ENCODE results near the gene PAPPA. TPM values are rescaled to one million over a fixed set of nuclear protein-coding genes. Genes with fewer than 3 reads are reported as not detected.

The PAPPA gene
- total RNA-seq, 1 donor from 2014 or later: 2.9 TPM

GRCh38 chr9:116383936-116384335, 230.3 kb downstream of the PAPPA start:
- Mint-ChIP-seq H3K36me3 (no peaks in the 10 kb centered on the region), H3K4me3 (no peak overlapping the region), H3K27me3 (ENCODE audit: low read depth) (no peaks in the 10 kb centered on the region), H3K27ac (no peak overlapping the region), H3K4me1 (peaks cover 3% of the 10 kb centered on the region), H3K9me3 (no peaks in the 10 kb centered on the region)
- TF ChIP-seq, protein P1, sequence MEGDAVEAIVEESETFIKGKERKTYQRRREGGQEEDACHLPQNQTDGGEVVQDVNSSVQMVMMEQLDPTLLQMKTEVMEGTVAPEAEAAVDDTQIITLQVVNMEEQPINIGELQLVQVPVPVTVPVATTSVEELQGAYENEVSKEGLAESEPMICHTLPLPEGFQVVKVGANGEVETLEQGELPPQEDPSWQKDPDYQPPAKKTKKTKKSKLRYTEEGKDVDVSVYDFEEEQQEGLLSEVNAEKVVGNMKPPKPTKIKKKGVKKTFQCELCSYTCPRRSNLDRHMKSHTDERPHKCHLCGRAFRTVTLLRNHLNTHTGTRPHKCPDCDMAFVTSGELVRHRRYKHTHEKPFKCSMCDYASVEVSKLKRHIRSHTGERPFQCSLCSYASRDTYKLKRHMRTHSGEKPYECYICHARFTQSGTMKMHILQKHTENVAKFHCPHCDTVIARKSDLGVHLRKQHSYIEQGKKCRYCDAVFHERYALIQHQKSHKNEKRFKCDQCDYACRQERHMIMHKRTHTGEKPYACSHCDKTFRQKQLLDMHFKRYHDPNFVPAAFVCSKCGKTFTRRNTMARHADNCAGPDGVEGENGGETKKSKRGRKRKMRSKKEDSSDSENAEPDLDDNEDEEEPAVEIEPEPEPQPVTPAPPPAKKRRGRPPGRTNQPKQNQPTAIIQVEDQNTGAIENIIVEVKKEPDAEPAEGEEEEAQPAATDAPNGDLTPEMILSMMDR (IDR thresholded peaks at IDR 0.05; ENCODE audit: unreplicated experiment): no peak
- DNase-seq (ENCODE audit: low spot score in 2 of 2, unreplicated experiment in 2 of 2): no peak

DNA sequence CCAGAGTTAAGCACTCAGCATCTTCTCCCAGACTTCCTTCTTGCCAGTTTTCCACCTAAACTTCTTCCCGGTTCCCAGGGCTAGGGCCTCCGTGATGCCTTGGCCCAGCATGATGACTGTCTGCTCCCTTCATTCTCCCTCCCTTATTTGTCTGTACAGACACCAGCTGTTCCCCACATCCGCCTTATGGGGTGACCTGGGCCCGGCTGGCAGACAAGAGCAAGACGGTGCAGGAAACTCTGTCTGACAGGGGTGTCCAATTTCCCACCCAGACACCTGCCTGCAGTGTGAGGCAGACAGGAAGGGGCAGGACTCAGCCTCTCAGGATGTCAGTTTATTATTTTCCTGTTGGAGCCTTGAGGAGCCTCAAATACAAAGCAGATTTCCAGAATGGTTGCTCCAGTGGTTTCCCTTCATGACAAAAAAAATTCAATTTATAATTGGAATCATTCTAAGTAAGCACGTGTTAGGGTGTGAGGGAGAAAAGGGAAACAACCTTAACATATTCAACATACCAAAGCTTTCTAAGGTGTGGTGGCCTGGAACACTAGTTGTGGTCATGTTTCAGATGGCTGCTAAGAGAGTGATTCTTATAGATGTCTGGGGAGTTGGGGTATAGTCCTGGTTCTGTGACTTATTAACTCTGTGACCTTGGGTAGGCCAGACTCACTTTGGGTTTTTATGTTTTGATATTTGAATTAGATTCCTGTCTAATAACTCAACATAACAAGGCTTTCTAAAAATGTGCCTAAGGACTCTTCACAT, 234.5 kb downstream of the PAPPA start:
- Mint-ChIP-seq H3K4me3 (no peak overlapping the region), H3K4me1 (peaks cover 3% of the 10 kb centered on the region), H3K27ac (no peak overlapping the region), H3K27me3 (ENCODE audit: low read depth) (no peaks in the 10 kb centered on the region), H3K36me3 (no peaks in the 10 kb centered on the region), H3K9me3 (no peaks in the 10 kb centered on the region)
- DNase-seq (ENCODE audit: low spot score in 2 of 2, unreplicated experiment in 2 of 2): no peak
- TF ChIP-seq, protein P1 (IDR thresholded peaks at IDR 0.05; ENCODE audit: unreplicated experiment): no peak

- Mint-ChIP-seq H3K4me3 (no peak overlapping the region), H3K9me3 (no peaks in the 10 kb centered on the region), H3K27ac (no peak overlapping the region), H3K4me1 (no peaks in the 10 kb centered on the region), H3K36me3 (no peaks in the 10 kb centered on the region), H3K27me3 (ENCODE audit: low read depth) (no peaks in the 10 kb centered on the region)
- TF ChIP-seq, protein P1 (IDR thresholded peaks at IDR 0.05; ENCODE audit: unreplicated experiment): no peak
- DNase-seq (ENCODE audit: low spot score in 2 of 2, unreplicated experiment in 2 of 2): no peak
Observed at GRCh38 chr9:116389541-116390302, 236.1 kb downstream of the PAPPA start.

GRCh38 chr9:116390303-116391228, 237.0 kb downstream of the PAPPA start:
- no peaks in the 10 kb centered on the region for H3K27me3 Mint-ChIP-seq (ENCODE audit: low read depth)
- H3K27ac Mint-ChIP-seq: no peak overlapping the region

More at GRCh38 chr9:116390303-116391228, 237.0 kb downstream of the PAPPA start:
- Mint-ChIP-seq H3K36me3 (no peaks in the 10 kb centered on the region), H3K9me3 (no peaks in the 10 kb centered on the region), H3K4me3 (no peak overlapping the region), H3K4me1 (no peaks in the 10 kb centered on the region)
- no peak for DNase-seq (ENCODE audit: low spot score in 2 of 2, unreplicated experiment in 2 of 2)
- TF ChIP-seq, protein P1 (IDR thresholded peaks at IDR 0.05; ENCODE audit: unreplicated experiment): no peak

Data from mesothelial cell of epicardium (in vitro differentiated cells).